ENCODE results near the gene LRRC32.

- TF ChIP-seq CTCF (conservative IDR thresholded peaks at IDR 0.05; ENCODE audit: low read length) (no peak), EZH2phosphoT487 (IDR thresholded peaks at IDR 0.05; ENCODE audit: borderline replicate concordance) (no peak)
These were observed 35.3 kb upstream of the LRRC32 start for GRCh38 chr11:76705826-76706225.
